Epidermal melanocyte (primary cell): Measurements from ENCODE around the gene PKM.
A peak's percentile ranks its signal among the peaks of the same experiment; 100 is the strongest.

Source experiments
- DNase-seq: peaks from one replicate; pipeline ENCODE4 v3.0.0; 2011; ENCODE audit warnings: low spot score; ENCODE audit not compliant: insufficient read length

The PKM gene

DNA sequence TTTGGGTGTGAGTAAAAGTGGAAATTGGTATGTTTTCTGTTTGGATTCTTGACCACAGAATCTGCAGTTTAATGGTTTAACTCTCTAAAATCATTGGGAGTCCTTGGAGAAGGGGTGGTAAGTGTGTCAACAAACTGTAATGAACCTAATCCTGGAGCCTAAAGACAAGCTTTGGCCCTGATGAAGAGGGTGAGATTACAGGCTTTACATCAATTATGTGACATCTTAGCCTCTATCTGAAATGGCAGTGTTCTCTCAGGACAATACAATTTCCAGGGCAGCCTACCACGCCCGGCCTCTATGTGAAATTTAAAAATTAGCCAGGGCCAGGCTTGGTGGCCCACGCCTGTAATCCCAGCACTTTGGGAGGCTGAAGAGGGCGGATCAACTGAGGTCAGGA lies 4.3 kb upstream of the PKM start:
- DNase-seq: no peak

DNA sequence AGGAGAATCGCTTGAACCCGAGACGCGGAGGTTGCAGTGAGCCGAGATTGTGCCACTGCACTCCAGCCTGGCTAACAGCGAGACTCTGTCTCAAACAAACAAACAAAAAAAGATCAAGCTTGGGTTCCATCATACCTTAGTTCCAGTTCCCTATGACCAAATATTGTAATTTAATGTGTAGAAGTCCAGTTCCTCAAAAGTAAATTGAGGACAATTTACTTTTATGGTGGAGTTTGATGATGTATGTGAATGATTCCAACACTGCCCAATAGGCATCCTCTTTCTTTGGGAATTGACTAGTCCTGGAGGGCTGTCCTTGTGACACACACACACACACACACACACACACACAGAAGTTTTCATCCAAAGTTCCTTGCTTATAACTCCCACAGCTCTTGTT lies 2.8 kb upstream of the PKM start:
- DNase-seq: no peak

DNA sequence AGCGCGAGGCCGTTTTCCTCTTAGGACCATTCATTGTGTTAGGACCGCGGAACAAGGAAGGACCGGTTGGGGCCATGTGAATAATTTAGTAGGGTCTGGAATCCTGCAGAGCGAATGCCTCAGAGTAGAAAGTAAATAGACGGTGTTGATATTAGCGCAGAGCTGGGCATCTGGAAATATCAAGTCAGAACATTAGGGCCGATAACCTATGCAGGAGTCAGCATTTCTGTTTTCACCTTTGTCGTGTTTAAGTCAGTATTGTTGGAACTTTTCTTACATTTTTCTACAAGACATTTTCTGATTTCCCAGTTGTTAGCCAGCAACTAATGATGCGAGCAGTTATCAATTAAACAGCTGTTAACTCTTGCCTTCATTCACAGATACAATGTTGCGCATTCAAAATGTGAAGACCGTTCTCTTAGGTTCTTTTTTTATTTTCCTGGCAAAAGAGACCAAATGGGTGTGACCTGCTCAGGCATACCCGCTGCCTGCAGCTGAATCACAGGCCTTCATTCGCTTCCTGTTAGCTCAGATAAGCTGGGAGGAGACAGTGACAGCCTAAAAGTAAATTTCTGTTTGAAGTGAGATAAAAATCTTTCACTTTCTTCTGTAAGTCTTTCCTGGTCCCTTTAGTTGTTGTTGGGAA lies 966 bp upstream of the PKM start:
- peak; percentile 59 for DNase-seq

DNA sequence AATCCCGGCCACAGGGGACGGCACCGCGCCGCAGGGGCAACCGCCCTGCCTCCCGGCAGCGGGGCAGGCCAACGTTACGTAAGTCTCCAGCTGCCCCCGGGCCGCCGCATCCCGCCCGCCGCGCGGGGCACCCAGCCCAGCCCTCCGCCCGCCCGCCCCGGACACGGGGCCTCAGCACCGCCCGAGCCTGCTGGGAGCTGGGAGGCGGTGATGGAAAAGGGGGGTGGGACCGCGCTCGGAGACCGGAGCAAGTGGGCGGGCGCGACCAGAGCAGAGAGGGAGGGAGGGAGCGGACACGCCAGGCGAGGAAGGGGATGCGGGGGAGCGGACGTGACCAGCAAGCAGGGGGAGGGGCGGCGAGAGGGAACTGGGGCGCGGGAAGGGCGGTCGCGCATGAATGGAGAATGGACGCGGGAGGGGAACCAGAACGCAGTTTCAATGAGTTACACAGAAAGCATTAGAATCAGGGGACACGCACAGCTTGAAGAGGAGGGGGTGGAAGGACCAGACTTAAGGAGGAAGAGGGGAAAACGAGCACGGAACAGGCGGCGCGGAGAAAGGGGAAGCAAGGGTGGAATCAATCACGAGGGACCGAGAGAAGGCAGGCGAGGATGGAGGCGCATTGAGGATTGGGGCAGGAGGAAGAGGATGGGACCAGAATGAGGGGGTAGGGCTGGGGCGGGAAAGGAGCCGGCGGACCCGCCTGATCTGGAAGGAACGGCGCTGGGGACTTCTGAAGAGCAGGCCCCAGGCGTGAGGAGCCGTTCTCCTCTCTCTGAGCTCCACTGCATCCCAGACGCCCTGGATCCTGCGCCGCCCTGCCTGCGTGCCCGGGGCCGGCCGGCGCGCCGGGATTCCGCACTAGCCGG lies 559 bp downstream of the PKM start:
- DNase-seq: peak; percentile 52

DNA sequence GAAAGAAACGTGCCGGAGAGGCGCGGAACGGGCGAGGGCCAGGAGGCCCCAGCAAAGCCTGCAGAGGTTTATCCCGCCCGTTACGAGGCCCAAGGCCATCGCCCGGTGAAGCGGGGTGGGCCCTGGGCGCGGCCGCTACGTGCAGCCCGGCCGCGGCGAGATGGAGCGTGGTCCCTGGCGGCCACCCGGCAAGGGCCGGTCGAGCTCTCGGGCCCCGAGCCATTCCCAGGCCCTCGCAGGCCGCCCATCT lies 1.1 kb downstream of the PKM start:
- no peak for DNase-seq

DNA sequence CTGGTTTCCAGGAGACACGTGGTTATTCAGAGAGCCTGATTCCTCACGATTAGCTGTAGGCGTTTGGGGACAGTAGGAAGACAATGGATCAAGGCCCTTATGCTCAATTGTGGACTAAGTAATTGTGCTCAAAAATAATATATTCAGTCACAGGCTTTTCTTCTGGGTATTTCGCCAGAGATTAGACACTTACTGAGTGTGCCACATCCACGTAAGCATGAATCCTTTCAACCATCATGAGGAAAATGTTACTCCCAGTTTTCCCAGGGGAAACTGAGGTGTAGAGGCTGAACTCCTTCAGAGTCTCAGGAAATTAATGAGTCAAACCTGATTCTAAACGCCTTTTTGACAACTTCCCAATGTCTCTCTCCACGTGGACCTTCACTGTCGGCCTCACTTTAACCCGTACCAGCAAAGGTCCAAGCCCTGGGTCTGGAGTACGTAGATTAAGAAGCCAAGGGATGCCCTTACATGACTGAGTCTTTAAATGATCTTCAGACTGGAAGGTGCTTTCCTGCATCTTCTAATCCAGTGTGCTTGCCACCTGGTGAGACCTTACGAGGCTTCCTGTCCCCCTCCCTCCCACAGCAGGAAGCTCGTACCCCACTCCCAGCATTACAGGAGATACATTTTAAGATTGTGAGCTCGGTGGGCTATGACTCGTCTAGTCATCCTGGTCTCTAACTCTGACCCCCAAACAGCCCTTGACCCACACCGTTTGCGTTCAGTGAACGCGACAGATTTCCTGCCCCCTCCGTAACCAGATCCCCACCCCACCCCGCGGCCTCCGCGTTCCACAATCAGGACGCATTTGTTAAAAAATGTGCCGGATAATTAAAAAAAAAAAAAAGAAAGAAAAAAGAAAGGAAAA lies 1.7 kb downstream of the PKM start:
- no peak for DNase-seq

DNA sequence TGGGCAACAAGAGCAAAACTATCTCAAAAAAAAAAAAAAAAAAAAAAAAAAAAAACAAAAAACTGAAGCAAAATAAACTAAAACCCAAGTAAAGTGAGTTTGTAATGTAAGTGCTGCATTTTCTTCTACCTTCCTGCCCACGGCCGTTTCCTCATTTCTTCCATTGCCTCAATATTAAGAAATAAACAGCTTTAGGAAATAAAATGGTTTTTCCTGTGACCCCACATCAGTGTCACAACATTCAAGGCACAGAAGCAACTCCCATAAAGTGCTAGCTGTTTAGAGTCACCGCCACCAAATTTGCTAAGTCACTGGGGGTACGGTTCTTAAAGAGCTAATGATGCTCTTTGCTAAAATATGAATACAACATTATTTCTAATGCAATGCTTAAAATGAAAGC lies 3.3 kb downstream of the PKM start:
- DNase-seq: no peak

DNA sequence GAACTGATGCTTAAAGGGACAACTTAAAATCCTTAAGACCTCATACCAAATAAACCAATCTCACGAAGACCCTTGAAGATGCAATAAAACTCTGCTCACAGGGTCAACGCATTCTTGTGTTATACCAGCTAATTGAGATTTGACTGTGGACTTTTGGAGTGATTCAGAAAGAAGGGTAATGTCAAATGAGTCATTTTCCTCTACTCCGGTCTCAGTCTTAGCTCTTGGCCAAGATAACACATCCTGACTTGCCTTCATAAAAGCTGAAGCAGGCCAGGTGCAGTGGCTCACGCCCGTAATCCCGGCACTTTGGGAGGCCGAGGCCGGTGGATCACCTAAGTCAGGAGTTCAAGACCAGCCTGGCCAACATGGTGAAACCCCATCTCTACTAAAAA lies 3.8 kb downstream of the PKM start:
- no peak for DNase-seq

DNA sequence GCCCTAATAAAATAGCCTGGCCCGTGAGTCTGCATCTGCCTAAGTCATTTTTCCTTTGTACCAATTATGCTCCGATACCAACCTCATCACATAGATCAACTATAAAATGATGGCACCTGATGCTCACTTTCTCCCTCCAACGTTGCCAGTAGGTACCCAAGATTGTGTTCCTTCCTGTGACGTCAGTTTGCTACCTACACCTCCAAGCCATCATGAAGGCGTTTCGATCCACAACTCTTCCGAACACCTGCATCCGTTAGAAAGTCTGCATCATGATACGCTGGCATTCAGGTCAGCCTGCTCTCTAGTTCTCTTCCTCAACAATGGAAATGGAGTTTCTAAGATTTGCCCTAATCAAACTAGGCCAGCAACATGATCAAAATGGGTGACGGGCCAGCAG lies 7.7 kb downstream of the PKM start:
- no peak for DNase-seq

DNA sequence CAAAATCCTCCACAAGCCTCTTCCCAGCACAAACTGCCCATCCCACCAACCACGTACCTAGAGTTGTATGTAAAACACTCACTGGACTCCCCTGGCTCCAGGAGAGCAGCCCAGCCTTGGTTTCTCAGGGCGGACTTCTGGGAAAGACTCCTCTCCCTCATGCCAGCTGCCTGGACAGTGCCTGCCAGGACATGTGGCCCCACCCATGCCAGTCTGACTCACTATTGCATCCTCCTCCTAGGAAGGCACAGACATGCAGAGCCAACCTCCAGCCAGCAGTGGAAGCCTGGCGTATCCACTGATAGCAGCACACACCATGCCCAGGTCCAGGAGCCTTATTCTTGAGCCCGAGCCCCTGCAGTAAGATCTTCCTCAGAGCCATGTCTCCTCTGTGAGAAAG lies 8.6 kb downstream of the PKM start:
- no peak for DNase-seq

DNA sequence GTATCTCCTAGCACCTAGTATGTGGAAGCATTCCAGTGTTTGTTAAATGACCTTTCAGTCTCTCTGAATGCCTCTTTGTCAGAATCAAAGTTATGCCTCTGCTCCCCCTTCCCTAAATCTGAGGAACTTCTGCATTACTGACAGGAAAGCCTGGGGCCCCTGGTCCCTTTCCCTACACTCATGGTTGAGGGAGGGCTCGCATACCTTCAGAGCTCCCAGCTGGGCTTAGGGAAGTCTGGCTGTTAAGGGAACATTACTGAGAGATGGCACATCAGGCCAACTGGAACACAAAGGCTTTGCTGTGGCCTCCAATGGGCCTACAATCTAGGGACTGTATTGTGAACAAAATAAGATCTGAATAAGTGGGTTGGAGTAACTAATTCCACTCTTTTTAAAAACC lies 10.3 kb downstream of the PKM start:
- DNase-seq: no peak

DNA sequence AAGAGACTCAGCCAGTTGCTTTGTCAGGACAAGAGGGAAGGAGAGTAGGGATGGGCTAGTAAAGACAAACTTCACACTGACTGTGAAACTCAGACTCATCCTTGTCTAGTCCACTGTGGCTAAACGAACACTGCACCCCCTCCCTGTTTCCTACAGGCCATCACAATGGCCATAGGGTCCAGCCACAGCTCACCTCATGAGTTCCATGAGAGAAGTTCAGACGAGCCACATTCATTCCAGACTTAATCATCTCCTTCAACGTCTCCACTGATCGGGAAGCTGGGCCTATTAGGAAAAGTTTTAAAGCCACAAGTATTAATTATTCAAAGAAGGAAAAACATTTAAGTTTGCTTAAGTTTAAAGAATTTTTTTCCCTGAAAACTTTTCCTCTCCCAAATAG lies 13.8 kb downstream of the PKM start:
- no peak for DNase-seq

DNA sequence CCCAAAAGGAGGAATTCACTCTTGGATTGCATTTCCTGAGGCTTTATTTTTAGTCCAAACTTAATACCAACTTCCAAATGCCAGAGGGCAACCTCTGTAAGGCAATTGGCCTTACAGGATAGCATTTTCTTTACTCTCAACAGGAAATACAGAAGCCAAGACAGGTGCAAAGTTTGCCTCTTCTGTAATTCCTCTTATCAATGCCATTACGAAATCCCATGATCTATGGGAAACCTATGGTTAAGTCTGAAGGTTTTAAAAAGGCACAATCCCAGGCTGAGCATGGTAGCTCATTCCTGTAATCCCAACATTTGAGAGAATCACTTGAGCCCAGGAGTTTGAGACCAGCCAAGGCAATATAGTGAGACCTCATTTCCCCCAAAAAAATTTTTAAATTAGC lies 14.9 kb downstream of the PKM start:
- no peak for DNase-seq

DNA sequence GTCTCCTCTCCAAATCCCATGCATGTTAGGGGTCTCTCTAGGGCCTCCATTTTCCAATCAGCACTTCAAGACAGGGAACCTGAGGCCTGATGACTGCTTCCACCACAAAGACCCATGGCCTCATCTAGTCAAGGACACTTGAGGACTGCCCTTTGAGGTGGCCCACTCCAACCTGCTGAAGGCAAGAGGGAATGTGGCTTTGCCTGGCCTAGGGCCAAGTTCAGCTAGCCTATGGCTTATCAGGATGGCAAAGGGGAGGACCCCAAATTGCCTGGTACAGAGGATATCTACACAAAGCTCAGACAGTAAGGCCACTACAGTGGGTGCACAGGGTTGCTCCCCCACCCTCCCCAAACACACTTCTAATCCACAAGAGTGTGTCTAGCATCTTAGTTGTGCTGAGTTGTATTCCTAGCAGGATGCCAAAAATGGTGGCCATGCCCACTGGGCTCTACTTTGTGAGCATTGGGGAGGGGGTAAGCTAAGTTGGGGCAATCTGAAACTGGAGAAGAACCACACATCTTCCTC lies 23.4 kb downstream of the PKM start:
- no peak for DNase-seq

DNA sequence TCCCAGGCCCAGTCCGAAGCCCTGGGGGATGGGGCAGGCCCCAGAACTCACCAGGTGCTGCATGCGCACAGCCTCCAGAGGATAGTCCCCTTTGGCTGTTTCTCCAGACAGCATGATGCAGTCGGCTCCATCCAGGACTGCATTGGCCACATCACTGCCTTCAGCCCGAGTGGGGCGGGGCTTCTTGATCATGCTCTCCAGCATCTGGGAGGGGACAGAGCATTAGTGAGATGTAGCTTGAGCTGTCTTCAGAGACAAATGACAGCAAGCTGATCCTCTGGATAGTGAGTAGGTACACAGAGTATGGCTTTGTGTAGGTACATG lies 24.4 kb downstream of the PKM start:
- no peak for DNase-seq

DNA sequence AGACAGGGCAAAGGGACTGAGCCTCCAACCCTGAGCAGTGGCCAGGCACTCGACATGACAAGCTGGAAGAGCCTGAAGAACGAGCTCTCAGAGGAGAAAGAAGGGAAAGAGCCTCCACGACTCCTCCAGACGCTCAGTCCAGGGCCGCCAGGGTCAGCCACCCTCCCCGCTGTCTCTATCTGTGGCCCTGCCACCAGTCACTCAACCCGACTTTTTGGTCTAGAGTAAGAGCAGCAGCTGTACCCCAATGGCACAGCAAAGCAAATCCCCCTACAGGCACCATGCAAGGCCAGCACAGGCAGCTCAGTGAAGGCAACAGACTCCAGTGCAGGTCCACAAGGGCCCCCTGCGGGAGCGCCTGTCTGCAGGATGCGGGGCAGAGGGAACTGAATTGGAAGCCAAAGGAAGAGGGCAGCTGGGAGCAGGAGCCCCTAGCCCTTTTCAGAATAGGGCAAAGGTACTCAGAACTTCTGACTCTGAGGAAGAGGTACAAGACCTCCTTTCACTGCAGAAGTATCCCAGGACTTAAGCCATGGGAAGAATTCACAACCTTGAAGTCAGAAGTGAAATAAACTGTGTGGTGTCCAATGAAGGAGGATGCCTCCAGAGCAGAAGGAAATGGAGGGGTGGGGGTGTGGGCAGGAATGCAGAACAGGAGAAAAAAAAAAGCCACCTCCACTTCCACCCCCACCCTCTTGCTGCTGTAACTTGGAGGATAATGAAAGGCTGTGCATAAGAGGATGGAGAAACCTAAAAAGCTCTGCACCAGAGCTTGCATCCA lies 24.9 kb downstream of the PKM start:
- no peak for DNase-seq

DNA sequence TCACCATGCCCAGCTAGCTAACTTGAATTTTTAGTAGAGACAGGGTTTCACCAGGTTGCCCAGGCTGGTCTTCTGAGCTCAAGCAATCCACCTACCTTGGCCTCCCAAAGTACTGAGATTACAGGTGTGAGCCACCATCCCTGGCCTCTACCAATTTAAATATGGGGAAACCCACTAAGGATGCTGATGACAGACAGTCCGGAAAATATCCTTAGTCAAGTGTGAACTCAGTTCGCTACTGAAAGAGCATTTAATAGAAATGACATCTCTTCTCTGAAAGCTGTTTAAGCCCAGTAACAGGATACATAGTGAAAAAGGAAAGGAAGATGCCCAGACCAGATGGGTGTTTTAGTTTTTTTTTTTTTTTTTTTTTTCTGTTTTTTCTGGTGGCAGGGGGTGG lies 25.7 kb downstream of the PKM start:
- DNase-seq: no peak

DNA sequence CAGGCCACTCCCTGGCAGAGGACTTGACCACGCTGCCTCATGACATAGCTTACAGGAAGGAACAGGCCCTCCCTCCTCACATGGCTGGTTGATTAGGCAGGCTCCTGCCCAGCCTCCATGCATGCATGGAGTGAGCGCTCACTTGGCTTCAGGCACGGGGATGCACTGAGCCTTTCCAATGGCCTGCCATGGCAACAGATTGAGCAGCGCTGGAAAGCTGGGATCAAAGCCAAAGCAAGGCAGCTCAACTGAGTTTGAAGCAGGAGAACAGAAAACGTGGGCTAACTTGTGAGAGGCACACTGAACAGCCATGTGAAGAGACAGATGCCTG lies 27.5 kb downstream of the PKM start:
- peak; percentile 91 for DNase-seq

DNA sequence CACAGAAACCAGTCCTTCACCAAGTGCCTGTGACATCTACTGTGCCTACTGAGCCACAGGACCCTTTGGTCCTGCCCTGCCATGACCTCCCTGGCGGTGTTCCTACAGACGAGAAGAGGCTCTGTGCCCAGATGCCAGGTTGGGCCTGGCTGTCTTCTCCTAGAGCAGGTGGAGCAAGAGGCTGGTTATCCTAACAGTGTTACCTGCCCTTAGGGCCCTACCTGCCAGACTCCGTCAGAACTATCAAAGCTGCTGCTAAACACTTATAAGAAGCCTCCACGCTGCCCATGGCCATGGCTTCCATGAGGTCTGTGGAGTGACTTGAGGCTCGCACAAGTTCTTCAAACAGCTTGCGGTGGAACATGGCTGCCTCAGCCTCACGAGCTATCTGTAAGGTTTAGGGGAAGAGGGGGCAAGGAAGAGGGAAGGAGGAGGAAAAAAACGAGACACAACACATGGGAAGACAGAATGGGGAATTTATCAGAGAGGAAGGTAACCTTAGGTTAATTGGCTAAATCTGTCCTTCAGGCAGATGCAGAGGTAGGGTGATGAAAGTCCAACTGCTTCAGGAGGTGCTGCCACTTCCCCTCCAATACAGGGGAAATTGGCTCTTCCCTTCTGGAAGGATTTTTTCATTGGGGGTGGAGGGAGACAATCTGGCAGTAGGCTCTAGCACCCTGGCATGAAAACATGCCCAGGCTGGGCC lies 28.0 kb downstream of the PKM start:
- no peak for DNase-seq

DNA sequence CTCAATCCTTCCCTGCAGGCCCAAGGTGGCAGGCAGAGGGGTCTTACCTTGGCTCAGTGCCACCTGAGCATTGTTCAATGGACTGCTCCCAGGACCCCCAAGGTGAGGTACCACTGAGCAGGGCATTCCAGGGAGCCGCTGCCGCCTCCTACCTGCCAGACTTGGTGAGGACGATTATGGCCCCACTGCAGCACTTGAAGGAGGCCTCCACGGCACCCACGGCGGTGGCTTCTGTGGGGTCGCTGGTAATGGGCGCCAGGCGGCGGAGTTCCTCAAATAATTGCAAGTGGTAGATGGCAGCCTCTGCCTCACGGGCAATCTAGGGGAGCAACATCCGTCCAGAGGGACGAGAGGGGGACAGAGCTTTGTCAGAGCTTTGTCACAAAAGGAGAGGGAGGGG lies 28.7 kb downstream of the PKM start:
- DNase-seq: no peak

DNA sequence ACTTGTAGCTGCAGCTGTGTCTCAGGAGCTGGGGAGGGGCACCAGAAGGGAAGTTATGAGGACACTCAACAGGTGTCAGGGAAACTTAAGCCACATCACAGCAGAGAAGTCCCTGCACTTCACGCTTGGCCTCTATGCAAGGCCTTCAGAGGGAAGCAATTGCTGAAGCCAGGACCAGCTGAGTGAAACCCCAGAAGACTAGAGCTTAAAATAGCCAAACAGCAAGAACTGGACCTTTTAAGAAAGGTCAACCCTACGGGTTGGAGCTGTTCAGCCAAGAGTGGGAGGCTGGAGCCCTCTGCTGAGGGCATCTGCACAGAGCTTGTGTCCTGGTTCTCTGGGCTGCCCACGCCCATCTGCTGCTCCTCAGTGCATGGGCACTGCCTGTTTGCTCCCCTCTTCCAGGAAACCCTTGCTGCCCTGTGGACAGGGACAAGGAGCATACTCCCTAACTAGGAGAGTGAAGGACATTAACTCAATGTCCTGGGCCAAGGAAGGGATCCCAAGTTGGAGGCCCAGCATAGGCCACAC lies 29.5 kb downstream of the PKM start:
- no peak for DNase-seq
